Activated T-cell treated with anti-CD3 and anti-CD28 coated beads, Interleukin-2, amount 50 U/mL, for 24 hours (primary cell): Measurements from ENCODE around the gene PBX2.

ENCODE experiments used
- DNase-seq: peaks from one replicate; pipeline ENCODE4 v3.0.0-alpha.2; 2020
- H3K27ac Mint-ChIP-seq: 2 replicates; pipeline ENCODE4 v1.8.0; 2020; ENCODE audit warnings: mild to moderate bottlenecking, mixed read lengths
- H3K27me3 Mint-ChIP-seq: 2 replicates; pipeline ENCODE4 v1.8.0; 2020; ENCODE audit warnings: mixed read lengths
- H3K36me3 Mint-ChIP-seq: 2 replicates; pipeline ENCODE4 v1.8.0; 2020; ENCODE audit warnings: low read depth, mixed read lengths
- H3K4me1 Mint-ChIP-seq: 2 replicates; pipeline ENCODE4 v1.8.0; 2020; ENCODE audit warnings: low read depth, mixed read lengths
- H3K4me3 Mint-ChIP-seq: 2 replicates; pipeline ENCODE4 v1.8.0; 2020; ENCODE audit warnings: mild to moderate bottlenecking, moderate library complexity, mixed read lengths
- H3K9me3 Mint-ChIP-seq: 2 replicates; pipeline ENCODE4 v1.8.0; 2020; ENCODE audit warnings: mixed read lengths

PBX2 gene, protein sequence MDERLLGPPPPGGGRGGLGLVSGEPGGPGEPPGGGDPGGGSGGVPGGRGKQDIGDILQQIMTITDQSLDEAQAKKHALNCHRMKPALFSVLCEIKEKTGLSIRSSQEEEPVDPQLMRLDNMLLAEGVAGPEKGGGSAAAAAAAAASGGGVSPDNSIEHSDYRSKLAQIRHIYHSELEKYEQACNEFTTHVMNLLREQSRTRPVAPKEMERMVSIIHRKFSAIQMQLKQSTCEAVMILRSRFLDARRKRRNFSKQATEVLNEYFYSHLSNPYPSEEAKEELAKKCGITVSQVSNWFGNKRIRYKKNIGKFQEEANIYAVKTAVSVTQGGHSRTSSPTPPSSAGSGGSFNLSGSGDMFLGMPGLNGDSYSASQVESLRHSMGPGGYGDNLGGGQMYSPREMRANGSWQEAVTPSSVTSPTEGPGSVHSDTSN

GRCh38 chr6:32190054-32190851 is at the start of gene PBX2:
Gene PBX2 (minus strand): TSS chr6:32190202. CDS start chr6:32189915, 287 bp downstream.
- H3K27me3 Mint-ChIP-seq = no peaks in the 10 kb centered on the region
- no peaks in the 10 kb centered on the region for H3K9me3 Mint-ChIP-seq
- H3K4me1 Mint-ChIP-seq = peaks cover 77% of the 10 kb centered on the region
- H3K4me3 Mint-ChIP-seq = peak within 1 kb of the TSS; percentile 93
- peak; percentile 84 for DNase-seq
- H3K27ac Mint-ChIP-seq = peak within 1 kb of the TSS; percentile 99
- peaks cover 65% of the 10 kb centered on the region for H3K36me3 Mint-ChIP-seq

DNA sequence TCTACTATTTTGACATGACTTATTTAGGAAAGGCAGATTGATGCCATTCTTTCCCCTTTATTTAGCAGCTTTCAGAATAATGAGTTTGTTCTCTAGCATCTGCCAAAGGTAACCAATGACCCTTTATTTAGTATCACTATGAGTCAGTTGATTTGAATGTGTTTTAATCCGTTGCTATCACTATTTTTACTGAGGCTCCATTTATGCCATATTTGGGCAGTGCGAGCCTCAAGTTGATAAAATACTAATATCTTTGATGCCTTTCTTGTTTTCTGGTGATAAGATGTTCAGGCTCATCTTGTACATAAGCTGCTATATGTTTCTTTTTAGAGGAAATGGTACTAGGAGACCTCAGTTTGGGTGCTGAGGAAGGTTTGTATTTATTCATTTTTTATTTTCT is 49.5 kb upstream of the PBX2 start:
- Mint-ChIP-seq H3K27me3 (no peaks in the 10 kb centered on the region), H3K9me3 (no peaks in the 10 kb centered on the region), H3K27ac (no peak overlapping the region), H3K36me3 (no peaks in the 10 kb centered on the region), H3K4me3 (no peak overlapping the region), H3K4me1 (peaks cover 21% of the 10 kb centered on the region)
- DNase-seq = no peak

DNA sequence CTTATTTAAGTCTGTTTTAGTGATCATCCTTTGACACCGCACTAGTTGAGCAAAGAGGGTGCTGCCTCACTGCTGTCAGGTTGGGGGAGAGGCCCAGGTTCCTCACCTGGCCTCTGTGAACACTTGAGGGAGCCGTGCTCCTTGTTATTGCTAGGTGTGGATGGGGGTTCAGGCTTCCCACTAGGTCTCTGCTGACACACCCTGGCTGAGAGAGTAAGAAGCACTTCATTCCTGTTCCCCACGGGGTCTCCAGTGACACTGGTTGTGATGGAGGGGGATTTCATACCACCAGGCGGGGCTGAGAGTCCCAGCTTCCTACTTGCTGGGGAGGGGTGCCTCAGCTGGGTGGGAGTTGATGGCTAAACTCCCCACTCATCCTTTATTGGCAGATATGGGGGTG is 44.9 kb upstream of the PBX2 start:
- DNase-seq = no peak
- H3K27me3 Mint-ChIP-seq = no peaks in the 10 kb centered on the region
- no peak overlapping the region for H3K27ac Mint-ChIP-seq
- H3K36me3 Mint-ChIP-seq = no peaks in the 10 kb centered on the region
- no peak overlapping the region for H3K4me3 Mint-ChIP-seq
- peaks cover 2% of the 10 kb centered on the region for H3K4me1 Mint-ChIP-seq
- no peaks in the 10 kb centered on the region for H3K9me3 Mint-ChIP-seq

DNA sequence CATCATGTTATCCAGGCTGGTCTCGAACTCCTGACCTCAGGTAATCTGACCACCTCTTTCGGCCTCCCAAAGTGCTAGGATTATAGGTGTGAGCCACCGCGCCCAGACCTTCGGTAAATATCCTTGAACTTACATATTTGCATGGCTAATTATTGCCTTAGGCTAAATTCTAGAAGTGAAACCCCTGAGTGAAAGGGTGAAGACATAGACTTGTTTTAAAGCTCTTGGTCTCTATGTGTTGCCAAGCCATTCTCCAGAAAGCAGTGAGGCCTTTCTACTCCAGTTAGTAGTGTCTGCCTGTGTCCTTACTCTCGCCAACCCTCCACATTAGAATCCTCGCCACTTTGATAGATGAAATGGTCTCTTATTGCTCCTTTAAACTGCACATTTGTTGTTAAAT is 36.4 kb upstream of the PBX2 start:
- H3K27ac Mint-ChIP-seq = no peak overlapping the region
- DNase-seq = no peak
- no peaks in the 10 kb centered on the region for H3K27me3 Mint-ChIP-seq
- H3K4me1 Mint-ChIP-seq = peaks cover 10% of the 10 kb centered on the region
- H3K36me3 Mint-ChIP-seq = no peaks in the 10 kb centered on the region
- no peaks in the 10 kb centered on the region for H3K9me3 Mint-ChIP-seq
- no peak overlapping the region for H3K4me3 Mint-ChIP-seq

GRCh38 chr6:32224696-32225095 is 34.7 kb upstream of the PBX2 start:
- H3K4me3 Mint-ChIP-seq = no peak overlapping the region
- no peaks in the 10 kb centered on the region for H3K27me3 Mint-ChIP-seq
- H3K9me3 Mint-ChIP-seq = no peaks in the 10 kb centered on the region
- H3K4me1 Mint-ChIP-seq = peaks cover 10% of the 10 kb centered on the region
- no peak overlapping the region for H3K27ac Mint-ChIP-seq
- no peaks in the 10 kb centered on the region for H3K36me3 Mint-ChIP-seq
- no peak for DNase-seq

DNA sequence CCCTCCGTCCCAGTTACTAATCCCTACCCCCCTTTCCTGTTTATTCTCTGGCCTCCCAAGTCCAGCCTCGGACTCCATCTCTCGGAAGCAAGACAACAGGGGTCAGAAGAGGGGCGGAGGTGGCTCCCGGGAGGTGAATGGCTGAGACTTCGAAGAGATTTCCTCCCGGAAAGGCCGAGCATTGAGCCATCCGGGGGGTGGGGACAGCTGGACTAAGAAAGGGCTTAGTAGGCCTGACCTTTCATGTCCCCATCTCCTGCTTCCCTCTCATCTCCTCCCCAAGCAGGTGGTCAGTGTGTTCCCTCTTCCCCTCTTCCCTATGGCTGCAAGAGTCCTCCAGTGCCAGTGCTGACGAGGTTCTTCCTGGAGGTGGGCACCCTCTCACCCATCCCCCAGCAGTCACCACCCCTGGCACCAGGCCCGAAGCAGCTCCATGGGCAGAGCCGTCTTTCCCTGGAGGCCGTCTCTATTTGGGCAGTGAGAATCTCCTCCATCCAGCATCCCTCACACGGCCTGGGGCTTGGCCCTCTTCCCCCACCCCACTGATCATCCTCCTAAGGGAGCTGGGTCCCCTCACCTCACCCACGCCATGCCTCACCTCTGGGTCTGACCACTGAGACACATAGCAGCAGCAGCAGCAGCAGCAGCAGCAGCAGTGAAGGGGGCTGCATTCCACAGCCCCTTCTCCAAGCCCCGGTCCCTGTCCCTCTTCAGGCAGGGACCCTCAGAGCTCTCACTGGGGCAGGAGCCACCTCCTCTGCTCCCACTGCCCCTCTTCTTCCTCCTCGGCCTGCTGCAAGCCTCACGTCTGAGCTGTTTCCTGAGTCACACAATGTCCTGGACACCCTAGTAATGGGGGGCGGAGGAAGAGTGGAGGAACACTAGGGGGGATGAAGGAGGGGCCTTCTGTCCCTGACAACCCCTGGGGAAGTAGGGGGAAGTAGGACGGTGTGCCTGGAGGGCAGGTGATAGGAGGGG is 33.5 kb upstream of the PBX2 start, which contains the start of gene NOTCH4:
TSS of gene NOTCH4 (minus strand) at position 810 of the 978 bp plus-strand sequence. CDS start at position 671, 139 bp downstream.
- Mint-ChIP-seq H3K9me3 (no peaks in the 10 kb centered on the region), H3K27ac (no peak within 1 kb of the TSS), H3K4me3 (no peak within 1 kb of the TSS), H3K27me3 (no peaks in the 10 kb centered on the region), H3K36me3 (no peaks in the 10 kb centered on the region), H3K4me1 (peaks cover 10% of the 10 kb centered on the region)
- DNase-seq = no peak

GRCh38 chr6:32222333-32223230 is 32.6 kb upstream of the PBX2 start:
- H3K4me1 Mint-ChIP-seq = peaks cover 10% of the 10 kb centered on the region
- H3K27me3 Mint-ChIP-seq = no peaks in the 10 kb centered on the region
- H3K36me3 Mint-ChIP-seq = no peaks in the 10 kb centered on the region
- no peaks in the 10 kb centered on the region for H3K9me3 Mint-ChIP-seq
- no peak overlapping the region for H3K27ac Mint-ChIP-seq
- no peak for DNase-seq
- H3K4me3 Mint-ChIP-seq = no peak overlapping the region

DNA sequence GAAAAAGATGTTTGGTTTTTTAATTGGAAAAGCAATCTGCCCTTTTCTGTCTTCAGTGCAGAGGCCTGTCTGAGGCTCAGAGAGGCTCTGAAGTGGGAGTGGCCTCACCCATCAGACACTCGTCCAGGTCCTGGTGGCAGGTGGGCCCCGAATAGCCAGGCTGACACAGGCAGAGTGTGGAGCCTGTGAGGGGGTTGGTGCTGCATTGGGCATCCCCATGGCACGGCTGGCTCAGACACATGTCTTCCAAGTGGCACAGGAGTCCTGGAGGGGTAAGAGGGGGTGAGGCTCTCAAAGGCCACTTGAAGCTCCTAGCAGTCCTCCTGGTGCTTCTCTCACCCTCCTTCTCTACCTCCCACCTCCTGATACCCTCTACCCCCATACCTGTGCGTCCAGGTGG is 30.0 kb upstream of the PBX2 start:
- Mint-ChIP-seq H3K4me3 (no peak overlapping the region), H3K27me3 (no peaks in the 10 kb centered on the region), H3K36me3 (no peaks in the 10 kb centered on the region), H3K4me1 (peaks cover 10% of the 10 kb centered on the region), H3K9me3 (no peaks in the 10 kb centered on the region), H3K27ac (no peak overlapping the region)
- no peak for DNase-seq

DNA sequence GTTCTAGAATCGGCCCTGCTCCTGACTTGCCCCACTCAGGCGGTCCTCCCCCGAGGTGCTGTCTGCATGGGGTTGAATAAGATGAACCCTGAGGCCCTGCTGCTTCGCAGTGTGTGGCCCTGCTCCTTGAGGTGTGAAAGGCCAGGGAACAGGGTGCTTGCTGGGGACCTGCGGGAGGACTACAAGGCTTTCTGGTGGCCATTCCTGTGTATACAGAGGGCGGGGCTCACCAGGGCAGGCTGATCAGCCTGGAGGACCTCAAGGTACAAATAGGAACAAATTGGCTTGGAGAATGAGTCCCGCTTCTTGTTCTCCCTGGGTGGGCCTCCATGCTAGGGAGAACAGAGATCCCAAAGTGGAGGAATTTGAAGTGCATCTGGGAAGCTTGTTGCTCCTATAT is 28.2 kb upstream of the PBX2 start:
- Mint-ChIP-seq H3K9me3 (no peaks in the 10 kb centered on the region), H3K36me3 (no peaks in the 10 kb centered on the region)

GRCh38 chr6:32216998-32217397 is 27.0 kb upstream of the PBX2 start:
- Mint-ChIP-seq H3K4me1 (no peaks in the 10 kb centered on the region), H3K9me3 (no peaks in the 10 kb centered on the region), H3K27me3 (no peaks in the 10 kb centered on the region), H3K36me3 (no peaks in the 10 kb centered on the region), H3K27ac (no peak overlapping the region), H3K4me3 (no peak overlapping the region)
- DNase-seq = no peak

More for the DNA sequence above, 28.2 kb upstream of the PBX2 start:
- DNase-seq = no peak
- Mint-ChIP-seq H3K27me3 (no peaks in the 10 kb centered on the region), H3K27ac (no peak overlapping the region), H3K4me1 (peaks cover 10% of the 10 kb centered on the region), H3K4me3 (no peak overlapping the region)

- Mint-ChIP-seq H3K4me1 (no peaks in the 10 kb centered on the region), H3K36me3 (no peaks in the 10 kb centered on the region), H3K27ac (no peak overlapping the region), H3K4me3 (no peak overlapping the region), H3K9me3 (no peaks in the 10 kb centered on the region), H3K27me3 (no peaks in the 10 kb centered on the region)
- no peak for DNase-seq
Measured at GRCh38 chr6:32216285-32216684, 26.3 kb upstream of the PBX2 start.

GRCh38 chr6:32215617-32216016 is 25.6 kb upstream of the PBX2 start:
- Mint-ChIP-seq H3K4me3 (no peak overlapping the region), H3K4me1 (no peaks in the 10 kb centered on the region), H3K27me3 (no peaks in the 10 kb centered on the region), H3K9me3 (no peaks in the 10 kb centered on the region), H3K36me3 (no peaks in the 10 kb centered on the region), H3K27ac (no peak overlapping the region)
- DNase-seq = no peak

DNA sequence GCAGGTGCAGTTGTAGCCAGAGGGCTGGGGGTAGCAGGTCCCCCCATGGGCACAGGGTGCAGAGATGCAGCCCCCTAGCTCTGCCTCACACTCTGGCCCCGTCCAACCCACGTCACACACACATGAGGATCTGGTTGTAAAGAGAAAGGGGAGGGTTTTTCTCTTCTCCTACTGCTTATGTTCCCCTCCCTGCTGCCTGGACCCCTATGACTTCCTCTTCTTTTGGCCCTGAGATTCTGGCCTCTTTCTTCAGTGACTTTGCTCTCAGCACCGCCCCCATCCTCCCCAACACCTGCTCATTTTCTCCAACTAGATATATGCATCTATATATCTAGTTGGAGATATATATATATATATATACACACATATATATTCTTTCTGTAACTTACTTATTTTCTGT is 24.1 kb upstream of the PBX2 start:
- H3K4me1 Mint-ChIP-seq = no peaks in the 10 kb centered on the region
- DNase-seq = no peak
- H3K9me3 Mint-ChIP-seq = no peaks in the 10 kb centered on the region
- no peak overlapping the region for H3K27ac Mint-ChIP-seq
- no peaks in the 10 kb centered on the region for H3K27me3 Mint-ChIP-seq
- no peak overlapping the region for H3K4me3 Mint-ChIP-seq
- no peaks in the 10 kb centered on the region for H3K36me3 Mint-ChIP-seq
